ENCODE results near the gene KLRC4. TPM values are rescaled to one million over a fixed set of nuclear protein-coding genes. Genes with fewer than 3 reads are reported as not detected.
A peak's percentile ranks its signal among the peaks of the same experiment; 100 is the strongest.

The KLRC4 gene
- total and polyA plus RNA-seq, 2 experiments from 2014 or later: not detected

DNA sequence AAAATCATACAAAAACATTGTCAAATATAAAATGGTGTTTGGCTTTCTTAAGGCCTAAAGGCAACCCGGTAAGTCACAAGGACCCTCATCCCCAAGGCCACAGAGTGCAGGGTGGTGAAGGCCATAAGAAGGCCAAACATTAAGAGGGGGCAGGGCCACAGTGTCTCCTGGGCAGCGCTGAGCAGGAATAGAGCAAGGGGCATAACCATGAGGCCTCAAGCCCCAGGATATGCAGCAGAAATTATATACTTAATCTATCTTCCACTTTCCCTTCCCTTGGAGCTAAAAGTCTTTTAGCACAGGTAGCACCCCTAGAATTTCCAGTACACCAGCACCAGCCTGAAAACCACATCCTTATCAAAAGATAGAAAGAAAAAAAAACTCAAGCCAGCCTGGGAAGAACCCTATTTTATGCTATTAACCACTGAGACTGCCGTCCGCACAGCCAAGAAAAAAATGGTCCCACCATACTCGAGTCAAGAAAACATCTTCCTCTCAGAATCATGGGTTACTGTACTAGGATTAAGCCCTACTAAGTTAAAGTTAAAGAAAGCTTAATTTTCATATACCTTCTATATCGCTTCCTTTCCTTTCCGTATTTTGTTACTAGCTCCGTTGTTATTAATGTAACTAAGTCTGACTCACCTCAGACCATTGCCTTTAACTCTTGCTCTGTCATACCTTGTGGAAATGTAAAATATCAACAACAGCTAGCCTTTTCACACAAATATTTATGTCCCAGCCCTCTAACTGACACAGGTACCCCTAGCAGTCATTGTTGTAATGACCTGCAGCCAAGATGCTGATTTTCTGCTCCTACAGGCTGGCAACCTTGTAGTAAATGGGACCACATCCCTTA is 39.8 kb downstream of the KLRC4 start:
- Histone ChIP-seq H3K4me3 (no peak overlapping the region), H3K4me1 (ENCODE audit: insufficient read depth) (peaks cover 38% of the 10 kb centered on the region), H3K27me3 (ENCODE audit: insufficient read depth) (no peaks in the 10 kb centered on the region), H3K9me2 (ENCODE audit: insufficient read depth) (no peaks in the 10 kb centered on the region), H3F3A (replicated peaks; ENCODE audit: low read depth) (no peaks in the 10 kb centered on the region), H4K20me1 (replicated peaks; ENCODE audit: insufficient read depth) (no peaks in the 10 kb centered on the region), H3K4me2 (no peak overlapping the region), H3K27ac (ENCODE audit: low read depth) (no peak overlapping the region), H2AFZ (no peak overlapping the region), H3K79me2 (replicated peaks; ENCODE audit: insufficient read depth) (no peaks in the 10 kb centered on the region), H3K36me3 (ENCODE audit: insufficient read depth) (no peaks in the 10 kb centered on the region)
- DNase-seq (ENCODE audit: low spot score) (no peak), ATAC-seq (no peak)
- Mint-ChIP-seq H3K4me3 (no peak overlapping the region), H3K27me3 (ENCODE audit: insufficient read depth, low read depth, poor library complexity) (peaks cover 2% of the 10 kb centered on the region), H3K36me3 (ENCODE audit: low read depth) (peaks cover 7% of the 10 kb centered on the region), H3K9me3 (peaks cover 14% of the 10 kb centered on the region), H3K27ac (no peak overlapping the region), H3K4me1 (peaks cover 42% of the 10 kb centered on the region)
- no peak for TF ChIP-seq CREB1 (CRISPR knock-in tag; IDR thresholded peaks at IDR 0.05; ENCODE audit: low read depth)
- no peak for TF ChIP-seq JUNB (IDR thresholded peaks at IDR 0.05; ENCODE audit: unreplicated experiment)
- no peak for TF ChIP-seq ZNF331 (CRISPR knock-in tag; IDR thresholded peaks at IDR 0.05; ENCODE audit: low read depth)
- TF ChIP-seq ZNF114 (CRISPR knock-in tag; IDR thresholded peaks at IDR 0.05): no peak
- TF ChIP-seq, protein P1, sequence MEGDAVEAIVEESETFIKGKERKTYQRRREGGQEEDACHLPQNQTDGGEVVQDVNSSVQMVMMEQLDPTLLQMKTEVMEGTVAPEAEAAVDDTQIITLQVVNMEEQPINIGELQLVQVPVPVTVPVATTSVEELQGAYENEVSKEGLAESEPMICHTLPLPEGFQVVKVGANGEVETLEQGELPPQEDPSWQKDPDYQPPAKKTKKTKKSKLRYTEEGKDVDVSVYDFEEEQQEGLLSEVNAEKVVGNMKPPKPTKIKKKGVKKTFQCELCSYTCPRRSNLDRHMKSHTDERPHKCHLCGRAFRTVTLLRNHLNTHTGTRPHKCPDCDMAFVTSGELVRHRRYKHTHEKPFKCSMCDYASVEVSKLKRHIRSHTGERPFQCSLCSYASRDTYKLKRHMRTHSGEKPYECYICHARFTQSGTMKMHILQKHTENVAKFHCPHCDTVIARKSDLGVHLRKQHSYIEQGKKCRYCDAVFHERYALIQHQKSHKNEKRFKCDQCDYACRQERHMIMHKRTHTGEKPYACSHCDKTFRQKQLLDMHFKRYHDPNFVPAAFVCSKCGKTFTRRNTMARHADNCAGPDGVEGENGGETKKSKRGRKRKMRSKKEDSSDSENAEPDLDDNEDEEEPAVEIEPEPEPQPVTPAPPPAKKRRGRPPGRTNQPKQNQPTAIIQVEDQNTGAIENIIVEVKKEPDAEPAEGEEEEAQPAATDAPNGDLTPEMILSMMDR (conservative IDR thresholded peaks at IDR 0.05; ENCODE audit: low read depth in 2 of 2): no peak
- no peak for TF ChIP-seq EZH2 (IDR thresholded peaks at IDR 0.05; ENCODE audit: low read depth, unreplicated experiment)
- TF ChIP-seq EZH2phosphoT487 (IDR thresholded peaks at IDR 0.05; ENCODE audit: unreplicated experiment): no peak
- no peak for TF ChIP-seq NANOG (IDR thresholded peaks at IDR 0.05; ENCODE audit: borderline replicate concordance)

DNA sequence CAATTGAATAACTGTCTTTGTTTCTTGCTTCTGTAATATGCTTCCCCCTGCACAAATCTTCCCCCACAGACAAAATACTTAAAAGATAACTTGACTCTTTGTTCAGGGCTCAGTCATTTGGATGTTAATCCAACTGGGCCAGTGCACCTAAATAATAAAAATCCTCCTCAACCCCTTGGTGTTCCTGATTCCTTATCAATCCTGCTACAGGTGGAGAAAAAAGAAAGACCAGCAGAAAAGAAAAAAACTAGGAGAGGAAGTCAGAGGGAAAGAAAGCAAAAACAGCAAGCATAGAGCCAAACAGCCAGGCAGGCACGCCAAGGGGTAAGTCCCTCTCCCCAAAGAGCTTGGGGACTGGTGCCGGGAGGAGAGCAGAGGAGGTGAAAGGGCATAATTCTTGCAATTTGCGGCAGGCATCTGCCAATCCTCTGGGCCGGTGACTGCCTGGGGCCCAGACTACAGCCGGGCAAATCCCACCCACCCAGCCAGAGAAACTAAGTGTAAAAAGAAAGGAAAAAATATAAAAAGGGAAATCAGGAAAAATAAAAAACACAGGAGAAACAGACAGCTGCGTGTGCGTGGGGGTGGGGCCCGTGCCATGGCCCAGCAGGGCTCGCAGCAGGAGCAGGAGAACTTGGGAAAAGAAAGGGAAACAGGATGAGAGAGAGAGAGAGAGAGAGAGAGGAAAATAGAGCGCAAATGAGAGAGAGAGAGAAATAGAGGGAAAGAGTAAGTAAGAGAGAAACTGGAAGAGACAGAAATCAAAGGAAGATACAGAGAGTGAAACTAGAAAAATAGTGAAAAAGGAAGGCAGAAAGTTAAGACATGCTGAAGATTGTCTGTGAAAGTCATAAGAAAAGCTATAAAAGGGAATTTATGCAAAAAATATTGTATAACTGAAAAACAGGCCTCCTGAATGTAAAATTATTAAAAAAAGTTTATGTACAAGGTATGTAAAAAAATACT is 41.1 kb downstream of the KLRC4 start:
- Histone ChIP-seq H3K36me3 (ENCODE audit: insufficient read depth) (no peaks in the 10 kb centered on the region), H2AFZ (peak overlapping the region; percentile 50; the same call in 1 of the 2 replicates), H3F3A (replicated peaks; ENCODE audit: low read depth) (no peaks in the 10 kb centered on the region), H3K4me2 (no peak overlapping the region), H3K4me1 (ENCODE audit: insufficient read depth) (peaks cover 47% of the 10 kb centered on the region), H3K9me2 (ENCODE audit: insufficient read depth) (no peaks in the 10 kb centered on the region), H3K4me3 (no peak overlapping the region), H4K20me1 (replicated peaks; ENCODE audit: insufficient read depth) (no peaks in the 10 kb centered on the region), H3K27me3 (ENCODE audit: insufficient read depth) (no peaks in the 10 kb centered on the region), H3K27ac (ENCODE audit: low read depth) (no peak overlapping the region), H3K79me2 (replicated peaks; ENCODE audit: insufficient read depth) (no peaks in the 10 kb centered on the region)
- no peak for ATAC-seq
- Mint-ChIP-seq H3K4me1 (peaks cover 42% of the 10 kb centered on the region), H3K4me3 (no peak overlapping the region), H3K27ac (peak overlapping the region; percentile 22), H3K27me3 (ENCODE audit: insufficient read depth, low read depth, poor library complexity) (peaks cover 2% of the 10 kb centered on the region), H3K9me3 (peaks cover 14% of the 10 kb centered on the region), H3K36me3 (ENCODE audit: low read depth) (peaks cover 7% of the 10 kb centered on the region)
- DNase-seq (ENCODE audit: low spot score): no peak
- TF ChIP-seq, protein P1 (conservative IDR thresholded peaks at IDR 0.05; ENCODE audit: low read depth in 2 of 2): no peak
- TF ChIP-seq STAT1 (IDR thresholded peaks at IDR 0.05; ENCODE audit: unreplicated experiment): no peak

All from GM23338 (cell line).